ENCODE results near the gene TSPAN5.

TSPAN5 gene

DNA sequence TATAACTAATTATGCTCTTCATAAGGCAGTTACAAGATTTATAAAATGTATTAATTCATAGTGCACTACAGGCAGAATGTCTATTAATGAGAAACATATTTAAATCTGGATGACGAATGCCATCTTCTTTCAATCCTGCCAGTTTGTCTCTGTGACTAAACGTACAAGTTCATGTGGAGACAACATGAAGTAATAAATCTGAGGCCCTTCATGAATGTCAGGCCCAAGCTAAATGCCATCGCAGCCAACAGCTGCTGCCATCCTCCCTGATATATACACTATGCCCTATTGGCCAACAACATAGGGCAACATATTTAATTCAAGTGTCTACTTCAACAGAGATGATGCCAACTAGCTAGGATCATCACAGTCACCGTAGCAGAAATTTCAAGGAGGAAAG, 43.7 kb downstream of the TSPAN5 start:
- DNase-seq = no peak

DNA sequence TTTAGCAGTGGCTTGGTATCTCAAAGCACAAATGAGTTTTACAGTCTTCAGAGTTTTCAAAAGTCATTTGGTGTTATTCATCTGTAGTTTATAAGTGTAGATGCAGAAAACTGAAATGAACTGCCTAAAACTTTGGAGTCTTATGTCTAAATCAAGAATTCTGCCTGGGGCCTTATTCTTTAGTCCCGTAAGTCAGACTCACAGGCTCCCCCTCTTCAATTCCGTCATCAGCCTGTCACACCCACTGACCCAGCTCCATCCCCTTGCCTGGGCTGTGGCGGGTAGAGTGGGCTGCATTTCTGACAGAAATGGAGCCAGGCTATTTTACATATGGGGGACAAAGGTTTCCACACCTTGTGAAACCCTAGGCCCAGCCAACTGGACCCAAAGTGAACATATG, 44.3 kb downstream of the TSPAN5 start:
- DNase-seq = no peak

DNA sequence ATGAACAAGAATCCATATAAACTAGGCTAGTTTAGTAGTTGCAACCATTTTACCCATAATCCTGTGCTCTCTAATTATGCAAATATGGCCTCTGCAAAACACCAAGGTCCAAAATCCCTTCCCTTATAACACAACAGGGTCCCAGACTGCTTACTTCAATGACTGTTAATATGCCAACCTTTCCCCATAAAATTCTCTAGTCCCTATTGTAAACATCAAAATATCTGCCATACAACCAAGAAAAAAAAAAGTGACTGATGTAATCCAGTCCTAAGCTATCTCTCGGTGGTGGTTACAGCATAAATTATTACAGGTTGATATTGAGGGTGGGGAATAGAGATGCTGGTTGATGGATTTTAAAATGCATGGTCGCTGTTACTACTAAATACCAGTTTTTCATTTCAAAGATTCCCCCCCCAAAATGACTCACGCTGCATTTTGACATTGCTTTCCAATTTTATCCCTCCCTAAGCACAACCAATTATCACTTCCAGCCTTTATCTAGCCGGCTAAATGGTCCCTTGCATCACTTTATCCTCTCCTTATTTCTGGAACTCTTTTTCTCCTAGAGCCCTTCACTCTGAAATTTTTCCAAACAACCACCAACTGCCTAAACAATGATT, 44.8 kb downstream of the TSPAN5 start:
- DNase-seq = no peak

DNA sequence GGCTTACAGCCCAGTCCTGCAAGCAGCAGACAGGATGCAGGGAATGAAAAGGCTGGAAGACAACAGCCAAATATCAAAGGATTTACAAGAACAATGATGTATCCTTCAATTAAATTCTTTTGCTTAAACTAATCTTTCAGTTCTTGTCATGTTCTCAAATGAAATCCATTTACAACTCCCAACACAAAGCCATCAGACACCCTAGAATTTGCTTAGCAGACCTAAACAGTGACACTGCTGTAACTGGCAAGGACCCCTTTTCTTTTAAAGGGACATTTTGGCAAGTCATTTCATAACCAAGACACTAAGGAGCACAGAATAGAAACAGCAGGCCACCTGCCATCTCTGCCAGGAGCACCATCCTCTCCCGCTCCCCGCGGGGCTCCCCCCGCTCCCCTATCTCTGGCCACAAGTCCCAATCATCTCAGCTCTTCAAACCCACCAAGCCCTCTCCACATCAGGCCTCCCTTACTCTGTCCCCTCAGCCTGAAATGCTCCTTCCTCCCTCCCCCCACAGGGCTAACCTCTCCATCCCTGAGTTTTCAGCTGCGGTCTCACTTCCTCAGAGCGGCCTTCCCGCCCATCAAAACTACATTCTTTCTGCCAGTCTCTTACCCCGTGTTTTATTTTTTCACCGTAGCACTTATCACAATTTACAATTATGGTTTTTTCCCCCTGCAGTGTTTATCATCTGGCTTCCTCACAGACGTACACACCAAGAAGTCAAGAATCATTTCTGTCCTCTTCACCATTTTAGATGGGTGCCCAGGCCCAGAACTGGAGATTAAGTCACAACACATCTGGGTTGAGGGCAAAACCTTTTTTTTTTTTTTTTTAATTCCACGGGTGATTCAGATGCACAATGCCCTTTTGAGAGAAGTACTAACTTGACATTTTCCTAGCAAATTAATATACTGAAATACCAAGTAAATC, 45.8 kb downstream of the TSPAN5 start:
- DNase-seq = no peak

DNA sequence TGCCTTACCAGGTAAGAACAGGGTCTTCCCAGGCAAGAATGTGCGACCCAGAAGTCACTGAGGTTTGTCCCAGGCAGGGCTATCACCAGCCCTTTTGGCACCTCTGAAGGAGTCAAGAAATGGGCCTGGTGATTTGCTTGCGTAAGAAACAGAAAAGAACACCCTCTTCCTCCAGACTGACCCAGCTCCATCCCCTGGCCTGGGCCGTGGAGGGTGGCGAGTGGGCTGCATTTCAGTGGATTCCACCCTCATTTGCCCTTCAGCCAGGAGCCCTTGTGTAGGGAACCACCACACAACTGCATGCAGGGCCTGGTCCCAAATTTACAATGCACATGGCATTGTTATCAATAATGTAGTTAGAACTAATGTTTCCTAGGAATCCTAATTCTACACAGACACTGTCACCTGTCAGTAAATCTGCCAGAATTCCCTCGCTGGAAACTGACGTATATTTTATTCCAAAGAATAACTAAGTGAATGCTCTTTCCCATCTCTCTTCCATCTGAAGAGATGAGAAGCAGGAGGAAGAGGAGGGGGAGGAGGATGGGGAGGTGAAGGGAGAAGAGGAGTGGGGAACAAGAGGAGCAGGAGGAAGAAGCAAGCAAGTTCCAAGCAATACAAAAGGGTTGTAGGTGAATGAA, 46.6 kb downstream of the TSPAN5 start:
- DNase-seq = no peak

DNA sequence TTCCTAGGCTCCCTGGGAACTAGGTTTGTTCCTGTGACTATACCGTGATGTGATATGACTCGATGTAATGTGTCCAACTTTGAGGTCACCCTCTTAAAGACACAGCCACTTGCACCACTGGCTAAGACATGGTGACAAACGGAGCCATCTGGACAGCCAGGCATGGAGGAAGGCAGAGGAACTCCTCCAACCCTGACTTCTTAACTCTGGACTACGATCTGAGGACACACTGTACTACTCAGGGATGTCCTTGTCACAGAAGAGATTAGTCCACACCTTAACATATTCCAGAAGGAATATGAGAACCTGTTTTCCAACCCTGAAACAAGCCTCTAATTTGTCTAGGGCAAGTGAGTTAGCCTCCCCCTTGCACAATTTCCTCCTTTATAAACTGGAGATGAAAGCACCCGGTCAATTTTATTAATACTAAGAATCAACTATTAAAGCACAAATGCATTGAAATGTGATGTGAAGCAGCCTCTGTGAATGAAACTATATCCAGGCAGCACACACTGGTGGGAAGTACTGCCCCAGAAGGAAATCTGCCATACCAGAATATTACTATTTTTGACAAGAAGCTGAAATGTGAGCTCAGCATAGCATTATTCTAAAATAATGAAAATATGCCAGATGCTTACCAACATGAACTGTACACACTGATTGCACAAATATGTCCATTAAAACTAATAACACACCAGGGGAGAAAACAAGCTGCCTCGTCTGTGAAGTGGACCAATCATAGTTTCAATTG, 47.3 kb downstream of the TSPAN5 start:
- DNase-seq = no peak

DNA sequence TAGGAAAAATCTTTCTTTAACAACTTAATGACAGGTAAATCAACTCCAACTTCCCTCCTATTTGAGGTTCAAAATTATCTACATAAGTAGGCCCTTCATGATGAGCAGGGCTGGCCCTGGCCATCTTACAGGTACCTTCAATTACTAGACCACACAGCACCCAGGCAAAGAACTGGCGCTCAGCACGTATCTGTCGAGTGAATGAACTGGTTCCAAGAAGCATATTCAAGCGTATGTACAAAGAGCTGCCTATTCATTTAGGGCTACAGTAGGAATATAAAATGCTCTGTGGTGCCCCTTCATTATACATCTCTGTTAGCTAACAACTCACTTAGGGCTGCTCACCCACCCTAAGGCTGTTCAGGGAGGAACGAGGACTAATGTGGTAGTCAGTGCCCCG, 48.0 kb downstream of the TSPAN5 start:
- DNase-seq = no peak

DNA sequence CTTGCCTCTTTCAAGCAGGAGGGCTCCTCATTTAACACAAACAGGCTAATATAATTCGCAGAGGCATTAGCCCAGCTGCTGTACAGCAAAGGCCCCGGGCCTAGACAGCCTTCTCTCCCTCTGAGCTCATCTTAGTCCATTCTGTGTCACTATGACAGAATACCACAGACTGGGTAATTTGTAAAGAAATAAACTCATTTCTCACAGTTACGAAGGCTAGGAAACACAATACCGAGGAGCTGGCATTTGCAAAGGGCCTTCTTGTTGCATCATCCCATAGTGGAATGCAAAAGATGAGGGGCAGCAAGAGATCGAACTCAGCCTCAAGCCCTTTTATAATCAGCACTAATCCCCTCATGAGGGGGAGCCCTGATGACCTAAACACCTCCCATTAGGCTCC, 48.5 kb downstream of the TSPAN5 start:
- DNase-seq = no peak

DNA sequence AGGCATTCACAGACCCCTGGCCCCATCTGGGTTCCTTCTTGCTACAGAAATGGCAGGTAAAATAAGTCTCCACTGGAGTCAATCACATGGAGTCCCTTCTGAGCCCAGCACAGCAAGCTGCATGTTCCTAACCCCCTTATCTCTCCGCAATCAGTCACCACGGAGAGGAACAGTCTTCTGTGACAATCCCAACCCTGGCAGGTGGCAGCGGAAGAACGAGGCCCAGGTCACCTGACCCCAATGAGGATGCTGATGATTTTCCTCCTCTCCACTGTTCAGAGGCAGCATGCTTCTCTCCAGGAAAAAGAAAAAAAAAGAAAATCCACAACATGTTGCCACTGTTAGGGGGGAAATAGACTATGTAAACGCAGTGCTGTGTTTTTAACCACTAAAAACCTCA, 50.1 kb downstream of the TSPAN5 start:
- DNase-seq = no peak

DNA sequence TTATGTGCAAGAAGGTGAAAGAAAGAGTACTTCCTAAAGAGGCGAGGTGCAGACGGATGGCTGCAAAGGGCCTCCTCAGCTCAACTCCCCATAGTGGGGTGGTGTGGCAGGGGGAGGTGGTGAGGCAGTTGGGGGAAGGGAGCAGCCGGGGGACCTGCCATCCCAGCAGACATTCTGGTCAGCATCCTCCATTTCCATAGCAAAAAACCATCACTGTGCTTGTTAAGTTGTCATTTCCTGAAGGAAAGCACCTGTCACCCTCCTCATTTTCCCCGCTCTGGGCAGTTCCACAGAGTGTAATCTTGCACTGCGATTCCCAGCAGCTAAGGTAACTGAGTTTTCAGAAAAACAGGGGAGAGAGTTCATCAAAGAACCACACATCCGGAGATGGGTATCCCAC, 51.5 kb downstream of the TSPAN5 start:
- no peak for DNase-seq

DNA sequence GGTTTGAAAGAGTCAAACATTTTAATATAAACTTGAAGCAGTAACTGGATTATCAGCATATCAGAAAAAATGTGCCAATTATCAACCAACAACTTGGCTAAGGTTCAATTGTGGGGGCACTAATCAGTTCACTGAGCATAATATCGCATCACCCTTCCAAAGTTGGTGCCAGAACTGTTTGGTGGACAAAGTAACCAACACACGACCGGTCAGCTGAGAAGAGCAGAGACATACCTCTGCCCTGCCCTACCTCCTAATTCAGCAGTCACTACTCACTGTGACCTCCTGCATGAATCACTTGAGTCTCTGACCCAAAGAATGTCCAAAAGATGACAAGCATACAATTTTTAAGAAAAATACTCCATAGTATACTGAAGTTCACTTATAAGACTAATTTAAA, 53.2 kb downstream of the TSPAN5 start:
- no peak for DNase-seq

DNA sequence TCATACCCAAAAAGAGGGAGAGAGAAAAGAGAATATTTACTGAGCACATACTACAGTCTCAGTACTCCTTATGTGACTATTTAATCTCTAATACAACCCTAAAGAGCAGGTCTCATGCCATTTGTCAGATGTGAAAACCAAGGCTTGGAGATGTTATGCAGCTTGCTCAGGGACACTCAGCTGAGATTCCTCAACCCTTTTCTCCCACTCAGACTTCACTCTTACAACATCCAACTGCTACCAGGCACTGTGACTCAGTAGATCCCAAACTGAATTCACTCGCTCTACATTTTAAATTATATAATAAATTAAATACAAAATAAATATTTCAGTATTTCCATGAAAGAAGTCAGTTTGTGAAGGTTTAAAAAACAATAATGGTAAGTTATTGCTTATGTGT, 53.7 kb downstream of the TSPAN5 start:
- DNase-seq = no peak

DNA sequence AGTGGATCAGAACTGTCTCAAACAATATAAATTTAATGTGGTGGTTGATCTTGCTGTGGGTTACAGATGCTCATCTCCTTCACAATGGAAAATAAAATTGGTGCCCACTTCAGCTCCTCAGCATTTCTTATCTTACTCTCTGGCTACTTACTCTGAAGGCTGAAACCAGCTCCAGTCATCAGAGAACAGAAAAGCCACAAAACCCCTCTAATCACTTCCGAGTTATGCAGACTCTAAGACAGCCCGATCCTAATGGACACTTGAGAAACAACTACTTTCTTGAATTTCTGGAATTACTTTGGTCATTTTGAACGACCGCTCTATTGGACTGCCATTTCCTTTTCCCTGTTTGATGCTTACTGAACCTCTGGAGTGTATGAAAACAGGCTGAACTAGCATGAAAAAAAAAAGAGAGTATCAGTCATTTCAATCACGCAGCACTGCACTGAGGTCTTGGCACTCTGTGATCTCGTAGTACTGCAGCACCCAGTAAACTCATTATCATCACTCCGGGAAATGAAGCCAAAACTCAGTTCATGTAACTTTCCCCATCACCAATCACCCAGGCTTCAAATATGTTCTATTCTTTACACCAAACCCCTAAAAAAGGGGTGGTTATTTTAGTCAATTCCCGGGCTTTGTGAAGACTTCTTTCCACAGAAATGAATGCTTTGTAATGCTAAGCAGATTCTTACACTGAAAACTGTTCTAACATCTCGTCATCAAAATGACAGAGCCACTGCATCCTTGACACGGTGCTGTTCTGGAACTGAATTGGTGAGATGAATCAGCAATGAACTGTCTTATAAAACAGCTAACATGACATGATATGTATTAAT, 54.5 kb downstream of the TSPAN5 start:
- DNase-seq = no peak

DNA sequence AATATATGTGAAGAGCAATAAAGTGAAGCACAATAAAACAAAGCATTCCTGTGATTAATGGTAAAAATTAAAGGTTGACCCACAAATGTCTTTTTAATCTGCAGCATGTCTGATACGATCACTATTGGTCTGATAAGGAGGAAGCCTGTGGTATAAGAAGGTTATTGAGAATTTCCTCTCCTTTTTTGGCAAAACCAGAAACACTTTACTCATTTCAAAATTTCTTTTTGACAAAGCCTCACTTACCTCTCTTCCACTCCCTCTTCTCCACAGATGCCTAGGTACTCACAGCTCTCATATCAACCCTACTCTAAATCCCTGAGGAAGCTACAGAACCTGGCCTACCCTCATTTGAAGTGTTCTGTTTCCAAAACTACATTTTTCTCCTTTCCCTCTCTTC, 56.1 kb downstream of the TSPAN5 start:
- no peak for DNase-seq

DNA sequence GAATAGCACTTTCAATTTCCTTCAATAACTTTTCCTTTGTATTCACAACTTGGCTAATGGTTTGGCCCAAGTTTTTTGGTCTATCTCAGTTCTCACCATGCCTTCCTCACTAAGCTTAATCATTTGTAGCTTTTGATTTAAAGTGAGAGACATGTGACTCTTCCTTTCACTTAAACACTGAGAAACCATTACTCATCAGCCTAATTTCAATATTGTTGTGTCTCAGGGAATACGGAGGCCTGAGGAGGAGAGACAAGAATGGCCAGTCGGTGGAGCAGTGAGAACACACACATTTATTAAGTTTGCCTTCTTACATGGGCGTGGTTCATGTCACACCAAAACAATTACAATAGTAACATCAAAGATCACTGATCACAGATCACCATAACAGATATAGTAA, 56.7 kb downstream of the TSPAN5 start:
- no peak for DNase-seq

DNA sequence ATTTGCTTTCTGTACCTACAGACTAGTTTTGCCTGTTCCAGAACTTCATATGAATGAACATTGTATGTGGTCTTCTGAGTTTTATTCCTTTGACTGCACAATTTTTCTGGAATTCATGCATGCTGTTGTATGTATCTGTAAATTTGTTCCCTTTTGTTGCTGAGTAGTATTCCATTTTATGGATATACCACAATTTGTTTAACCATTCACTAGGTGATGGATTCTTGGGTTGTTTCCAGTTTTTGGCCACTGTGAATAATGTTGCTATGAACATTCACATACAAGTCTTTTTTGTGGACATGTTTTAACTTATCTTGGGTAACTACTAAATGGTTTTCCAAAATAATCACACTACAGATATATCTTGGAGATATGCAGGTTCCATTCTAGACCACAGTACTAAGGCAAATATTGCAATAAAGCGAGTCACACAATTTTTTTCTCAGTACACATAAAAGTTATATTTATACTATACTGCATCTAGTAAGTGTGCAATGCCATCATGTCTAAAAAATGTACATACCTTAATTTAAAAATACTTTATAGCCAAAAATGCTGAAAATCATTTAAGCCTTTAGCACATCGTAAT, 58.7 kb downstream of the TSPAN5 start:
- DNase-seq = no peak

DNA sequence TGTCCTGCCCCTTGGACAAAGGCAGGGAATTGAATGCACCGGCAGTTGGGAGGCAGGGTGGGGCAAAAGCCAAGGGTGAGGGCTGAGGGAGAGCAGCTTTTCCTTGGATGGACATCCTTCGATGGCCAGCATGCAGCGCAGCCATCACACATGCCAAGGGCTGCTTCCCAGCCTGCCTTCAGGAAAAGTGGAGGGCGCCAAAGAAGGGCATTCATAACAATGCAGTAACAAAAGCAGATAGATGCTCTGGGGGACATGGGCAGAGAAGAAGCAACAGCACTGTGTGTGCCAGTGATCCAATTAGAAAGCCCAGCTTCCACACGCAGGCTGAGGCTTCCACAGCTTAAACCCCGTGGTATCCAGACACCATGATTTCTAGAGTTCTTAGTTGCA, 71.5 kb downstream of the TSPAN5 start:
- DNase-seq = no peak

DNA sequence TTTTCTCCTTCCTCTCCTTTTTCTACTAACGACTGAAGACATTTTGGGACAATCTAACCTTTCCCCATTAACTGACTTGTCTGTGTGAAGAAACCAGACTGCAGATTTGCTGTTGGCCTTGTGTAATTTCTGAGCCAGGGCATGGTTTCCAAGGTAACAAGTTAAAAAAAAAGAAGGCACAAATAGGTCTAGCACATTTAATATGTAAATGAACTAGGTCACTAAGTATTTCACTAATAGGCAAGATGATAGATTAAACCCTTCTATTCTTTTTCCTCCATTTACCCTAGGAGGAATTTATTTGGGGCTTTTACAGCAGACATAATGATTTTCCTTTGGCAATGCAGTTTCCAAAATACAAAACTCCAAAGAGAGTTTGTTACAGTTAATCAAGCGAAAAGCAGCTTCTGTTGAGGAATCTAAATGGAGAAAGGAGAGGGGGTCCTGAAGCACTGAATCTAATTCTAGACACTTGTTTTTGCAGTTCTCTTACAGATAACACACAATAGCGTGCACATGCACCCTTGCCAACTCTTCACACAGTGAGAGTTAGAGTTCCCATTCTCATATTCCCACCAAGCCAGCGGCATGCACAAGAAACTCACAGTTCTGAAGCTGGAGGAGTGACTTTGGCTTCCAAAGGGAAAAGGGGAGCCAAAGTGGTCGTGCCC, 72.0 kb downstream of the TSPAN5 start:
- DNase-seq = no peak

DNA sequence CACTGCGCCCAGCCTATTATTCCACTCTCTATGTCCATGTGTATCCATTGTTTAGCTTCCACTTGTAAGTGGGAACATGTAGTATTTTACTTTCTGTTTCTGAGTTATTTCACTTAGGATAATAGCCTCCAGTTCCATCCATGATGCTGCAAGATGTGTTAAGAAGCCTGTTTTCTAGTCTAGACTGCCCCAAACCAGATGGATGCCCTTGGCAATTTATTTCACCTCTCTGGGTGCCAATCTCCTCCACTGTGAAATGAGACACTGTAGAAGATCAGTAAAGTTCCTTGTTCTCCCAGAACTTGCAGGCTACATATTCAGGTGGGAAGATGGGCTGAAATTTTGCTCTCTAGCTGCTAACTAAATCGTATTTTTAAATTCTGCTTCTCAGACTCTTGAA, 72.8 kb downstream of the TSPAN5 start:
- no peak for DNase-seq

DNA sequence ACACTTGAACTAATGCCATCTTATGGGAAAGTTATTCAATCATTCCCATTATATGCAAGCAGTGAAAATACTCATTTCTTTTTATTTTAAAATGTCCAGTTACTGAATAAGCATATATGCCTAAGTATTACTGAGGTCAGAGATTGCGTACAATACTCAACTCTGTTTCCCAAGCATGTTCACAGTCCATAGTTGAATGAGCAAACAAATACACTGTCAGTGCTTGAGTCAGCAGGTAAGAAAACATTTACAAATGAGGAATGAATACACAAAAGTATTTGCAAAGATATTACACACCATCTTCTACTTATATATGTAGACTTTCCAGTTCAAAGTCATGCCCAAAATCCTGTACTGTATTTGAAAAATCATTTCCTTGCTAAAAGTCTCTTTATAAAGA, 74.1 kb downstream of the TSPAN5 start:
- DNase-seq = no peak

DNA sequence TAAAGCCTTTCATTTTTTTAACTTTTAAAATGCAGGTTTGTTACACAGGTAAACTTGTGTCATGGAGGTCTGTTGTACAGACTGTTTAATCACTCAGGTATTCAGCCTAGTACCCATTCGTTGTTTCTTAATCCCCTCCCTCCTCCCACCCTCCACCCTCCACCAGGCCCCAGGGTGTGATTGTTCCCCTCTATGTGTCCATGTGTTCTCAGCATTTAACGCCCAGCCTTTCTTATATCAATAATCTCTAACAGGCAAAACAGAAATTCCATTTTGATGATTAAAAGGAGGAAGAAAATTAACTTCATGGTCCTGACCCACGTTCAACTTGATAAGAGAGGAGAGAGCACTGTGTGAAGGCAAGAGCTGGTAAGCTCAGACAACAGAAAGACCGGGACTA, 75.1 kb downstream of the TSPAN5 start:
- DNase-seq = no peak
